ENCODE data around the gene PTPRN2.

The PTPRN2 gene

DNA sequence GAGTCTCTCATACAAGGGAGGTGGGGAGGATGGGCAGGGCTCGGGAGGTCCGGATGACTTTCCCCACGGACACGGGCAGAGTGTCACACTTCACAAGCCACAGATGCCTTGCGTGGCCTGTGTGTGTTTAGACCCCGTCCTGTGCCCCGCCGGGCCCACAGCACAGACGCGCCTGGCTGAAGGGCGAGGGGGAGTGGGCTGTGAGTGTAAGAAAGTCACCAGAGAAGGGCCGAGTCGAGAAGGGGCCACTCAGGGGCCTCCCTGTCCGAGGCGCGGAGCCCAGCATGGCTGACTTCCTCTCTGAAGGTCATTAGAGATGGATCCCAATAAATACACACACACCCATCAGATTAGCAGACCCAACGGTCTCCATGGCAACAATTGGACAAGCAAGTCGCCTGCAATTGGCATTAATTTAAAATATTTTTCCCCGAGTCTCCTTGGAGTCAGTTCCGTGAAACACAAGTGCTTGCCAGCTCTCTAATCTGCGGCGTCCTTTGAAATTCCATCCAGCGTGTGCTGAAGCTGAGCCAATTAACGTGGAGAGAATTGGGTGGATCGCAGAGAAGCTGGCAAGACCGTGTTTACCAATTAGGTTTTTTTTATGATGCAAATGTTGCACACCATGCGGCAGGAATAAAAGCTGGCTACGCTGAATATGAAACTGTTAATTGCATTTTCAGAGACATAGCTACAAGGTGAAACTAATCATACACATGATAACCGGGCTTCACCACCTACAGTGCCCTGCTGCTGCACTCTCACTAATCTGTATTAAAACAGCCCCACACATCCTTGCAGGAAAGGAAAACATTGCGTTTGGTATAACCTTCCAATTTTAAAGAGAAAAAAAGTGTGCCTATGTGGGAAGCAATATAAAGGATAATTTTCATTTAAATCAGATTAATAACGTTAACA lies 571.2 kb downstream of the PTPRN2 start:
- H3K27ac ChIP-seq: no peak overlapping the region
- TF ChIP-seq, protein P1, sequence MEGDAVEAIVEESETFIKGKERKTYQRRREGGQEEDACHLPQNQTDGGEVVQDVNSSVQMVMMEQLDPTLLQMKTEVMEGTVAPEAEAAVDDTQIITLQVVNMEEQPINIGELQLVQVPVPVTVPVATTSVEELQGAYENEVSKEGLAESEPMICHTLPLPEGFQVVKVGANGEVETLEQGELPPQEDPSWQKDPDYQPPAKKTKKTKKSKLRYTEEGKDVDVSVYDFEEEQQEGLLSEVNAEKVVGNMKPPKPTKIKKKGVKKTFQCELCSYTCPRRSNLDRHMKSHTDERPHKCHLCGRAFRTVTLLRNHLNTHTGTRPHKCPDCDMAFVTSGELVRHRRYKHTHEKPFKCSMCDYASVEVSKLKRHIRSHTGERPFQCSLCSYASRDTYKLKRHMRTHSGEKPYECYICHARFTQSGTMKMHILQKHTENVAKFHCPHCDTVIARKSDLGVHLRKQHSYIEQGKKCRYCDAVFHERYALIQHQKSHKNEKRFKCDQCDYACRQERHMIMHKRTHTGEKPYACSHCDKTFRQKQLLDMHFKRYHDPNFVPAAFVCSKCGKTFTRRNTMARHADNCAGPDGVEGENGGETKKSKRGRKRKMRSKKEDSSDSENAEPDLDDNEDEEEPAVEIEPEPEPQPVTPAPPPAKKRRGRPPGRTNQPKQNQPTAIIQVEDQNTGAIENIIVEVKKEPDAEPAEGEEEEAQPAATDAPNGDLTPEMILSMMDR (IDR thresholded peaks at IDR 0.05): no peak
- no peak for TF ChIP-seq ZFX (IDR thresholded peaks at IDR 0.05; ENCODE audit: borderline replicate concordance)

DNA sequence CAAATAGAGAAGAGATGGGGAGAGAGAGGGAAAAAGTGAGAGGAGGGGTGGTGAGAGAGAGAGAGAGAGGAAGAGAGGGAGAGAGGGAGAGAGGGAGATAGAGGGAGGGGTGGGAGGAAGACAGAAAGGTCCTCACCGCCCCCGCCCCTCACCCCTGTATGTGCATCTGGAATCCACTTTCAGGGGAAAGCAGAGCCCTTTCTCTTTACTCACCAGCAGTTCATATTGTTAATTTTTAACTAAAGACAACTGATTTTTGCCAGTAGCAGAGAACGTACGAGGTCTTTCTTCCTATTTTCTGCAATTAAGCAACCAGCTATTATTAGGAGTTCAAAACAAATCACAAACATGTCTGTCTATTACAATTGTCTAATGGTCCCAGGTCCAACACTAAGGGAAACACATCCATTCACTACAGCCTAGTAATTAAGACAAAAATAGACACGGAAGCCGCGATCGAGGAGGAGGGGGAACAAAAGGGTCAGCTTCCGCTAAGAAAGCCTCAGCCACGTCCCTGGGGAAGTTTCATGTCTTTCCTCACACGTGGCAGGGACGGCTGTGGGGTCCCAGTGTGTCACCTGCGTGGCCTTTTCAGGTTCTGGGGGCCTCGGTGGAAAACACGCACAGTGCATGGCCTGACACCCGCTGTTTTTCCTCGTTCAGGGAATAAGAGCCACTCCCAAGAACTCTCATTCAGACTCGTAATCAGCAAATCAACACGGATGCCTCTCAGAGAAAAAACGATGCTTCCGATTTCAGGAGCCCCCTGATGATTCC lies 572.0 kb downstream of the PTPRN2 start:
- no peak overlapping the region for H3K27ac ChIP-seq
- TF ChIP-seq ZFX (IDR thresholded peaks at IDR 0.05; ENCODE audit: borderline replicate concordance): no peak
- TF ChIP-seq, protein P1 (IDR thresholded peaks at IDR 0.05): no peak

DNA sequence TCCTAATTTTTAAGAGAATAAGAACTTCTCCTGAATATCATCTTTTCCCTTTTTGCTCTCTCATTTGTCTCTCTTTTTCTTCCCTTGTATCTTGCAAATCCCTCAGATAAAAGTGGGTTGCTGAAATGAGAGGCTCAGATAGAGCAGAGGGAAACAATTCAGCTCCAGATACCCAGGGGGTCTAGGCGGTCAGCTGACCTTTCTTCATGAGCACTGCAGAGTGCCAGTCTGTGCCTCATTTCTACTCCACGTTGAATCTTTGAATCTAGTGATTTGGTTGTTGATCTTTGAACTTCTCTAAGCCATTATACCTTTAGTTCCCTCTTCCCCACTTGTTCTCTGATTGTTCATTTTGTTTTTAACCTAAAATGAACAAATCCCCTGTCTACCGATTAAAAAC lies 572.6 kb downstream of the PTPRN2 start:
- no peak for TF ChIP-seq ZFX (IDR thresholded peaks at IDR 0.05; ENCODE audit: borderline replicate concordance)
- H3K27ac ChIP-seq: no peak overlapping the region

- no peak overlapping the region for H3K27ac ChIP-seq
- TF ChIP-seq, protein P1 (IDR thresholded peaks at IDR 0.05): no peak
- TF ChIP-seq ZFX (IDR thresholded peaks at IDR 0.05; ENCODE audit: borderline replicate concordance): no peak
Observed at GRCh38 chr7:158013085-158013668, 574.4 kb downstream of the PTPRN2 start.

DNA sequence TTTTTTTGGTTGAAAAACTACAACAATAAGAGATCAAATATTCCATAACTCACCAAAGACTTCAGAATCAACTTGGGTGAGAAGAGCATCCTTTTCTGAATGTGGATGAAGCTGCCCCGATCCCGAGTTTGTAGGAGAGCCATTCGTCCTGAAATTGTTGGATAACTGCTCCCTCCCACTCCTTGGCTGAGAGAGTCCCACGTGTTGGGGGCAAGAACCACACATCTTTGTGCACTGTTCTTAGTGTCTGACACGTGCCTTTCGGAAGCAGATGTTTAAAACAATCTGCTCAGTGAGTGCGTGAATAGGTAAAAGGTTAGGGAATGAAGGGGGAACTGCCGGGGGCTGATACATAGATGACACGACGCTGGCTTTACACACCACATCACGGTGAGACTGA lies 575.7 kb downstream of the PTPRN2 start:
- TF ChIP-seq ZFX (IDR thresholded peaks at IDR 0.05; ENCODE audit: borderline replicate concordance): no peak
- TF ChIP-seq, protein P1 (IDR thresholded peaks at IDR 0.05): no peak
- no peak overlapping the region for H3K27ac ChIP-seq

DNA sequence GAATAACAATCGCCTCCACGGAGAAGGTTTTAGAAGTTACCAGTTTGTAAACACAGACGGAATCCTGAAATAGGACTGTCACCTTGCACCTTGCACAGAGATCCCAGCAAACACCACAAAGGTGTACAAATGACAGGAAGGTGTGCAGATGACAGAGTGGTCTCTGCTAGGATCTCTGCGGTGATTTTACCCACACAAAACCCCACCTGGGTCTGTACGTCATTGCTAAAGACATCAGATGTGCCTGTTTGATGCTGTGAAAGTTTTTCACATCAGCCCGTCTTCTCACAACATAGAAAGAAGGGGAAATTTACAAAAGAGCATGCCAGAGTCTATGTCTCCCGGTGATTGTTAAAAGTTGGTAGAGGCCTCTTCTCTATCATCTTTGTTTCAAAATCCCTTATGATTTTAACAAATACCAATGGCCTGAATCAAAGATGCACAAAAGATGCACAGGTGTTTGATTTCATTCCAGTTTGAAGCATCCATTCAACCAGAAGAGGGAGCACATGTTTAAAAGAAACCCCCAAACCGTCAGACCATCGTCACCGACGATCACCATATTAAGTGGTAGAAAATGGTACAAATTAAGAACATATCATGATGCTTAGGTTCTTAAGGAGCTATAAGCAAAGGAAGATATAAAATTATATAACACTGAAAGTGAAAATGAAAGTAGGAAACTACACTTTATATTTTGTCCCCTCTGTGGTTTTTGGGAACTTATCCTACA lies 576.5 kb downstream of the PTPRN2 start:
- no peak overlapping the region for H3K27ac ChIP-seq
- TF ChIP-seq, protein P1 (IDR thresholded peaks at IDR 0.05): no peak
- no peak for TF ChIP-seq ZFX (IDR thresholded peaks at IDR 0.05; ENCODE audit: borderline replicate concordance)

DNA sequence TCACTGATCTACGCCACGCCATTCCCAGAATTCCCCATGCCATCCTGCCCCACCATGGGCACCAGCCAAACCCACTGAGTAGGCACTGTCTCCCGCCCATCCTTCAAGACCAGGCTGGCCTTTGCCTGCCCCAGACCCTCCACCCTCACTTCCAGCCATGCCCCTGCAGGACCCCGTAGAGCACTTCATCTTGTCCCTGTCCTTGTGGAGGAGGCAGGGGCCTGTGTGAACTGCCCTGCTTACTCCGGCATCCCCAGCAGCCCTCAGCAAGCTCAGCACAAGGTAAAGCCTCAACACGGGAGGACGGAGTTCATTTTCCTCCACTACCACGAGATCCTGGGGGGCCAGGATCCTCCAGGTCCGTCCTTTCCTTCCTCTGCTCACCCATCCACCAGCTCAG lies 577.7 kb downstream of the PTPRN2 start:
- no peak for TF ChIP-seq ZFX (IDR thresholded peaks at IDR 0.05; ENCODE audit: borderline replicate concordance)
- TF ChIP-seq, protein P1 (IDR thresholded peaks at IDR 0.05): no peak
- no peak overlapping the region for H3K27ac ChIP-seq
